ENCODE data around the gene JAKMIP3. TPM values are rescaled to one million over a fixed set of nuclear protein-coding genes. Genes with fewer than 3 reads are reported as not detected.

Gene JAKMIP3
- polyA plus RNA-seq, 1 experiment: 0.26 TPM

DNA sequence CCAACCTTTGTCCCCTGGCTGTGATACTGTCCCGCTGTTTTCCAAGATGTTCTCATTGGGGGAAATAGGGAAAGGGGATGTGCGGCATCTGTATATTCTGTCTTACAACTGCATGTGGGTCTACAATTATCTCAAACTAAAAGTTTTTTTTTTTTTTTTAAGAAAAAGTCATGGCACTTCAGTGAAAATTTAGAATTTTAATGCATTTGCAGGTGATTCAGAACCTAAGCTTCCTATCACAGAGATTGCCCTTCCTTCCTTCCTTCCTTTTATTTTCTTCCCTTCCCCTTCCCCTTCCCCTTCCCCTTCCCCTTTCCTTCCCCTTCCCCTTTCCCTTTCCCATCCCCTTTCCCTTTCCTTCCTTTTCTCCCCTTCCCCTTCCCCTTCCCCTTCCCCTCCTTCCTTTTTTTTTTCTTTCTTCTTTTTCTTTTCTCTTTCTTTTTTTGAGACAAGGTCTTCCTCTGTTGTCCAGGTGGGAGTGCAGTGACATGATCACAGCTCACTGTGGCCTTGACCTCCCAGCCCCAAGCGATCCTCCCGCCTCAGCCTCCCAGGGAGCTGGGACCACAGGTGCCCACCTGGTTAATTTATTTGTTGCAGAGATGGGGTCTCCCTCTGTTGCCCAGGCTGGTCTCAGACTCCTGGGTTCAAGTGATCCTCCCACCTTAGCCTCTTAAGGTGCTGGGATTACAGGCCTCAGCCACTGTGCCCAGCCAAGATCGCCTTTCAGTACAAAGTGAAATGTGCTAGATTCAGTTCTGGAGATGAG, 32.0 kb downstream of the JAKMIP3 start:
- DNase-seq (ENCODE audit: low read depth): no peak
- no peak for TF ChIP-seq CTCF (IDR thresholded peaks at IDR 0.05; ENCODE audit: insufficient read depth, low read depth, low read length)
- Histone ChIP-seq H3K27me3 (ENCODE audit: control insufficient read depth, insufficient read depth, low read length) (peaks cover 2% of the 10 kb centered on the region; the same call in 1 of the 2 replicates), H3K36me3 (ENCODE audit: control insufficient read depth, insufficient read depth, low read length) (no peaks in the 10 kb centered on the region), H3K4me3 (ENCODE audit: low read depth, low read length) (no peak overlapping the region)
- CTCF ChIA-PET: no interaction called here
- POLR2A ChIA-PET: no interaction called here

DNA sequence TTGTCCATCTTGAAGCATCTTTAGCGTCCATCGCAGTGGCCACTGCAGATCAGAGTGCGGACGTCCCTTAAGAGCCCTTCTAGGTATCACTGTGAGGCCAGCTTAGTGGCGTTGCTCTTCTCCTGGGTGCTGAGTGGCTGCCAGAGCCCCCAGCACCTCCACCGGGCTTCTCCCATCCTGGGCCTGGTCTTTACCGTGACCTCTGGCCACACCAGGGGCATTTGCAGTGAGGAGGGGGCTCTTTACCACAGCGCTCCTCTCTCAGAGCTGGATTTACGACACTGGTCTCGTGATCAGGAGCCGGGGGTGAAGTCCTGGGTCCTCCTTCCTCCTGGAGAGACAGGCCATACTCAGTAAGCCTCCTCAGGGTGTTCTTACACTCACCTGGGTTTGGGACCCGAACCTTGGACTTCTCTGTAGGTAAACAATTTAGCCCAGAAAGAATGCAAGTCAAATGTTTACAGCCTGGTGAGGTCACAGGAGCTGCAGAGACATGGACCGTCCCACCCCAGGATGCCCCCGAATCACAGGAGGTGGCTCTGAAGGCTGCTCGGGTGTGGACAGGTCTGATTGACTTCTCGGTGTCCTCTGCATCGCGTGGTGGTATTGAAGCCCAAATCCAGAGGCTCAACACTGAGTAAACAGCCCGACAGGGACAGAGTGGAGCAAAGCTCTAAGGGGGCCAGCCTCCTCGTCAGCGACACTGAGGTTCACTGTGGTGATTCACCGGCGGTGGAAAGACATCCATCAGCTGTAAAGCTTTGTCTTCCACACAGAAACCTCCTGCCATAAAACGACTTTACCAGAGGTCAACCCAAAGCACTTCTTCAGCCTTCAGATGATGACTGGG, 33.0 kb downstream of the JAKMIP3 start:
- CTCF ChIA-PET: no interaction called here
- H3K36me3 ChIP-seq (ENCODE audit: control insufficient read depth, insufficient read depth, low read length): no peaks in the 10 kb centered on the region

GRCh38 chr10:132099389-132100090, 33.8 kb downstream of the JAKMIP3 start:
- Histone ChIP-seq H3K36me3 (ENCODE audit: control insufficient read depth, insufficient read depth, low read length) (no peaks in the 10 kb centered on the region), H3K4me3 (ENCODE audit: low read depth, low read length) (no peak overlapping the region), H3K27me3 (ENCODE audit: control insufficient read depth, insufficient read depth, low read length) (peaks cover 2% of the 10 kb centered on the region; the same call in 1 of the 2 replicates)
- ChIA-PET POLR2A (no interaction called here), CTCF (no interaction called here)
- no peak for DNase-seq (ENCODE audit: low read depth)
- no peak for TF ChIP-seq CTCF (IDR thresholded peaks at IDR 0.05; ENCODE audit: insufficient read depth, low read depth, low read length)

More for the DNA sequence above, 33.0 kb downstream of the JAKMIP3 start:
- peaks cover 2% of the 10 kb centered on the region; the same call in 1 of the 2 replicates for H3K27me3 ChIP-seq (ENCODE audit: control insufficient read depth, insufficient read depth, low read length)
- DNase-seq (ENCODE audit: low read depth): no peak
- no peak for TF ChIP-seq CTCF (IDR thresholded peaks at IDR 0.05; ENCODE audit: insufficient read depth, low read depth, low read length)
- no peak overlapping the region for H3K4me3 ChIP-seq (ENCODE audit: low read depth, low read length)
- POLR2A ChIA-PET: no interaction called here

DNA sequence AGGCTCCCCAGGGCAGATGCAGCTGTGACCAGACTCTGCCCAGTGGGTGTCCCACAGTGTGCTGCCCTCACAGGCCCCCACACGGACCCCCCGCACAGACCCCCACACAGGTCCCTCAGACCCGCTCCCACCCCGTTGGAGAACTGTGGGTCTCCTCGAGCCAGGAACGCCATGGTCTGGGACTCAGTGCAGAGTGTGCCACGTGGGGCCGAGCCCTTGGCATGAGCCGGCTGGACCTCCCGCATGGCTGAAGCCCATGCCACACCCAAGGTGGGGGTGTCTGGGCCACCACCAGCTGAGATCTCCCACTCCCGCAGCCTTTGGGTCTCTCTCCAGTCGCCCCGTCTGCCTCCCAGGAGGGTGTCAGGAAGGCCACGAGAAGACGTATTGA, 34.3 kb downstream of the JAKMIP3 start:
- Histone ChIP-seq H3K36me3 (ENCODE audit: control insufficient read depth, insufficient read depth, low read length) (no peaks in the 10 kb centered on the region), H3K4me3 (ENCODE audit: low read depth, low read length) (no peak overlapping the region), H3K27me3 (ENCODE audit: control insufficient read depth, insufficient read depth, low read length) (peaks cover 2% of the 10 kb centered on the region; the same call in 1 of the 2 replicates)
- no peak for DNase-seq (ENCODE audit: low read depth)
- TF ChIP-seq CTCF (IDR thresholded peaks at IDR 0.05; ENCODE audit: insufficient read depth, low read depth, low read length): no peak
- ChIA-PET CTCF (no interaction called here), POLR2A (no interaction called here)

Data from BJ (cell line).